HEK293T (cell line): Measurements from ENCODE around the gene P2RY13.

Source experiments
- CTCF ChIA-PET: fragments of 350-600 bp; formaldehyde crosslinking; extraction: SDS; loops from one replicate; lab custom pipeline; 2021; ENCODE audit warnings: antibody characterized with exemption, inconsistent platforms; lab: Yijun Ruan, JAX
- POLR2A ChIA-PET: fragments of 350-600 bp; formaldehyde crosslinking; extraction: SDS; loops from one replicate; lab custom pipeline; 2020; ENCODE audit warnings: antibody characterized with exemption, inconsistent platforms; lab: Yijun Ruan, JAX
- DNase-seq: peaks from one replicate; pipeline ENCODE4 v3.0.0; 2012; ENCODE audit warnings: mixed read lengths; ENCODE audit errors: extremely low spot score
- ARNT ChIP-seq: fragments of 450-650 bp; IDR thresholded peaks from 2 replicates; pipeline ENCODE4 v1.6.1; 2017; ENCODE audit warnings: mild to moderate bottlenecking
- BHLHE40 ChIP-seq: fragments of 450-650 bp; IDR thresholded peaks from 2 replicates; pipeline ENCODE4 v1.6.1; 2016; ENCODE audit warnings: mild to moderate bottlenecking, moderate library complexity, borderline replicate concordance
- CTBP1 ChIP-seq: fragments of 450-650 bp; IDR thresholded peaks from 2 replicates; pipeline ENCODE4 v1.6.1; 2016; ENCODE audit warnings: borderline replicate concordance
- ELF4 ChIP-seq: fragments of 450-650 bp; IDR thresholded peaks from 2 replicates; pipeline ENCODE4 v1.6.1; 2017; ENCODE audit warnings: antibody characterized with exemption
- FOXA1 ChIP-seq: fragments of 450-650 bp; IDR thresholded peaks from 2 replicates; pipeline ENCODE4 v1.6.1; 2016; ENCODE audit warnings: mild to moderate bottlenecking
- FOXK2 ChIP-seq: fragments of 450-650 bp; IDR thresholded peaks from 2 replicates; pipeline ENCODE4 v1.6.1; 2016; ENCODE audit warnings: mild to moderate bottlenecking
- FOXM1 ChIP-seq: fragments of 450-650 bp; IDR thresholded peaks from 2 replicates; pipeline ENCODE4 v1.6.1; 2017; ENCODE audit warnings: mild to moderate bottlenecking, borderline replicate concordance
- HDGF ChIP-seq: fragments of 450-650 bp; IDR thresholded peaks from 2 replicates; pipeline ENCODE4 v1.6.1; 2017; ENCODE audit warnings: antibody characterized with exemption, borderline replicate concordance
- L3MBTL2 ChIP-seq: fragments of 450-650 bp; conservative IDR thresholded peaks from 2 replicates; pipeline ENCODE4 v1.6.1; 2016; ENCODE audit warnings: mild to moderate bottlenecking
- LEF1 ChIP-seq: fragments of 450-650 bp; IDR thresholded peaks from 2 replicates; pipeline ENCODE4 v1.6.1; 2017; ENCODE audit warnings: mild to moderate bottlenecking, borderline replicate concordance
- NFRKB ChIP-seq: fragments of 450-650 bp; IDR thresholded peaks from 2 replicates; pipeline ENCODE4 v1.6.1; 2016; ENCODE audit warnings: mild to moderate bottlenecking, moderate library complexity
- PKNOX1 ChIP-seq: fragments of 450-650 bp; IDR thresholded peaks from 2 replicates; pipeline ENCODE4 v1.6.1; 2016
- SP1 ChIP-seq: fragments of 450-650 bp; IDR thresholded peaks from 2 replicates; pipeline ENCODE4 v1.6.1; 2017
- SUZ12 ChIP-seq: fragments of 450-650 bp; IDR thresholded peaks from 2 replicates; pipeline ENCODE4 v1.6.1; 2016; ENCODE audit warnings: mild to moderate bottlenecking
- TARDBP ChIP-seq: fragments of 450-650 bp; IDR thresholded peaks from 2 replicates; pipeline ENCODE4 v1.6.1; 2016
- ZNF384 ChIP-seq: fragments of 450-650 bp; IDR thresholded peaks from 2 replicates; pipeline ENCODE4 v1.6.1; 2016

P2RY13 gene

DNA sequence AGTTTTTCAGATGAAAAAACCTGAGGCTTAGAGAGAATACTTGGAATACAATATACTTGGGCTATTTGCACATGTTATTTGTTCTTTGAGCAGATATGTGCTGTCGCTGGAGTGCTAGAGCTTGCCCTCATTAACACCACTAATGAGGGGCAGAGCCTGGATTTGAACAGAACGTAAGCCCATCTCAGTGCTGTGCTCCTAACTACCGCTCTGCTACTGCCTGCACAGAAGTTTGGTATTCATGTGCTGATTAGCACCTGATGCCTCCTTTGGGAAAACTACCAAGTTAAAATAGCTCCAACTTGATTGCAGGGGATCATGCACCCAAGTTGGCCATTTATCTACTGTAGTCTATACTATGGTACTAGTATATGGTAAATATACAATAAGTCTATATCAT is 16.4 kb downstream of the P2RY13 start:
- no peak for TF ChIP-seq LEF1
- TF ChIP-seq ZNF384 = no peak
- no peak for TF ChIP-seq FOXK2
- TF ChIP-seq L3MBTL2 = no peak
- TF ChIP-seq PKNOX1 = no peak
- no peak for TF ChIP-seq ARNT
- POLR2A ChIA-PET = no interaction called here
- no peak for DNase-seq
- CTCF ChIA-PET = no interaction called here

- POLR2A ChIA-PET = no interaction called here
- no peak for DNase-seq
- TF ChIP-seq NFRKB = no peak
- TF ChIP-seq BHLHE40 = no peak
- TF ChIP-seq FOXM1 = no peak
- TF ChIP-seq FOXA1 = no peak
- no peak for TF ChIP-seq LEF1
- TF ChIP-seq L3MBTL2 = no peak
- TF ChIP-seq CTBP1 = no peak
- CTCF ChIA-PET = no interaction called here
These were observed 19.8 kb downstream of the P2RY13 start for GRCh38 chr3:151309566-151309965.

DNA sequence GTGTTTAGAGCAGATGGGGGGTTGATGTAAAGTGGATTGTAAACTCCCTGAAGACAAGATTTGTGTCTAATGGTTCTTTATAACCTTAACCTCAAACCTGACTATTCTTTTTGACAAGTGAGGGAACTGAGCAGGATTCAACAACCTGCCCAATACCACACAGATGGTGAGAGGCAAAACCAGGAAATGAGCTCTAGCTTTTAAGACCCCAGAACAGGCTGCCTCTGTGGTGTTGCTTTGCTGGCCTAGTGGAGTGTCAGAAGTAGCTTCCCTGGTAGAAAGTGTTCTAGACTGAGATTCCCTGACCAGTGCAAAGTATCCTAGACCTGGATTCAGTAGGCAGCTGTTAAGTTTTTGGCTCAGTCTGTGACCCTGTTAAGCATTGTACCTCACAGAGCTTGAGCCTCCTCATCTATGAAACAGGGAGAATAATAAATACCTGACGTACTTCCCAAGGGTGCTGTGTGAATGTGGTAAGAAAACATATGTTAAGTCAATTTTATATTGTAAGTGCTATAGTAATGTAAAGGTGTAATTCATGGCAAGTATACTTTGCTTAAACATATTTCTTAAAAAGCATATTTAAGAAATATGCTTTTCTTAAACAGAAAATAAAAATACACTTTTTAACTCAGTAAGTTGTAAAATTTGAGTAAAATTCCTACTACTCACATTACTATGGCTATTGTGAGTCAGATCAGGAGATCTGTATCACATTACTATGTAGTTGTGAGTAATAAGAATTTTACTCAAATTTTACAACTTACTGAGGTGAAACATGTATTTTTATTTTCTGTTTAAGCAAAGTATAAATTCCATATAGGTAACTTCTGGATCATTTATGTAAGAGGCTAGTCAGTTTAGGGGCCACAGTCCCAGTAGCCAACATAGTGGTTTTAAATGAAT is 21.5 kb downstream of the P2RY13 start:
- CTCF ChIA-PET = interaction anchor here (0.5 to 0.8 kb wide), 2 partner anchors 140 to 321 kb away, joined by 3 to 4 read pairs; no protein-coding TSS in a partner anchor
- POLR2A ChIA-PET = no interaction called here
- TF ChIP-seq ARNT (no peak), L3MBTL2 (no peak), LEF1 (no peak), SP1 (no peak), NFRKB (no peak), PKNOX1 (no peak), FOXM1 (no peak), FOXK2 (no peak), HDGF (no peak), TARDBP (no peak), CTBP1 (no peak), FOXA1 (no peak), BHLHE40 (no peak), ZNF384 (no peak), SUZ12 (no peak), ELF4 (no peak)

GRCh38 chr3:151307131-151307530 is 22.2 kb downstream of the P2RY13 start:
- TF ChIP-seq CTBP1 (no peak), PKNOX1 (no peak), NFRKB (no peak), BHLHE40 (no peak), FOXK2 (no peak), HDGF (no peak), FOXA1 (no peak), SUZ12 (no peak), ARNT (no peak), ELF4 (no peak), FOXM1 (no peak), TARDBP (no peak), LEF1 (no peak), L3MBTL2 (no peak), SP1 (no peak), ZNF384 (no peak)
- ChIA-PET POLR2A (no interaction called here), CTCF (interaction anchor here (0.6 to 0.8 kb wide), 2 partner anchors 139 to 542 kb away, joined by 4 read pairs; no protein-coding TSS in a partner anchor)
- no peak for DNase-seq

More for the DNA sequence above, 21.5 kb downstream of the P2RY13 start:
- DNase-seq = no peak

GRCh38 chr3:151306168-151306810 is 23.1 kb downstream of the P2RY13 start:
- no peak for TF ChIP-seq BHLHE40
- no peak for TF ChIP-seq NFRKB
- no peak for TF ChIP-seq L3MBTL2
- no peak for TF ChIP-seq PKNOX1
- TF ChIP-seq CTBP1 = no peak
- no peak for TF ChIP-seq SUZ12
- TF ChIP-seq SP1 = no peak
- no peak for TF ChIP-seq ELF4
- CTCF ChIA-PET = no interaction called here
- DNase-seq = no peak
- POLR2A ChIA-PET = no interaction called here
